HG03520 (cell line): ENCODE results near the gene ARHGAP42.
"Not testable (repeated sequence)": the region's sequence is repeated elsewhere in the genome, so short reads cannot be mapped to it uniquely, and the experiment has no call there.

ENCODE experiments used
- ATAC-seq: cut with Tn5 transposase; IDR thresholded peaks from one replicate; pipeline ENCODE4 v1.9.1; 2021; ENCODE audit warnings: mild to moderate bottlenecking, moderate library complexity; ENCODE audit not compliant: unreplicated experiment

The ARHGAP42 gene

GRCh38 chr11:100865443-100866065 lies 178.5 kb downstream of the ARHGAP42 start:
- ATAC-seq: no peak

- no peak for ATAC-seq
These were observed 179.4 kb downstream of the ARHGAP42 start for GRCh38 chr11:100866453-100866852.

- ATAC-seq: no peak
These were observed 180.5 kb downstream of the ARHGAP42 start for GRCh38 chr11:100867606-100868005.

GRCh38 chr11:100869328-100869727 lies 182.2 kb downstream of the ARHGAP42 start:
- no peak for ATAC-seq

- ATAC-seq: no peak
These were observed 183.1 kb downstream of the ARHGAP42 start for GRCh38 chr11:100870138-100870537.

GRCh38 chr11:100872951-100873740 lies 186.1 kb downstream of the ARHGAP42 start:
- ATAC-seq: no peak

GRCh38 chr11:100874203-100874602 lies 187.1 kb downstream of the ARHGAP42 start:
- ATAC-seq: no peak

GRCh38 chr11:100875521-100875869 lies 188.4 kb downstream of the ARHGAP42 start:
- ATAC-seq: no peak

GRCh38 chr11:100876815-100877520 lies 189.9 kb downstream of the ARHGAP42 start:
- peak; percentile 84 for ATAC-seq

- ATAC-seq: no peak
These were observed 191.4 kb downstream of the ARHGAP42 start for GRCh38 chr11:100878474-100878873.

- ATAC-seq: no peak
These were observed 195.9 kb downstream of the ARHGAP42 start for GRCh38 chr11:100882957-100883356.

- ATAC-seq: no peak
These were observed 196.7 kb downstream of the ARHGAP42 start for GRCh38 chr11:100883830-100884229.

- no peak for ATAC-seq
These were observed 200.6 kb downstream of the ARHGAP42 start for GRCh38 chr11:100887659-100888058.

GRCh38 chr11:100888836-100889235 lies 201.7 kb downstream of the ARHGAP42 start:
- ATAC-seq: no peak

GRCh38 chr11:100889758-100890157 lies 202.7 kb downstream of the ARHGAP42 start:
- ATAC-seq: no peak

GRCh38 chr11:100890789-100891188 lies 203.7 kb downstream of the ARHGAP42 start:
- ATAC-seq: no peak

- no peak for ATAC-seq
These were observed 205.8 kb downstream of the ARHGAP42 start for GRCh38 chr11:100892886-100893285.

GRCh38 chr11:100895449-100895848 lies 208.4 kb downstream of the ARHGAP42 start:
- no peak for ATAC-seq

GRCh38 chr11:100895976-100896375 lies 208.9 kb downstream of the ARHGAP42 start:
- ATAC-seq: not testable (repeated sequence)

- ATAC-seq: not testable (repeated sequence)
These were observed 214.4 kb downstream of the ARHGAP42 start for GRCh38 chr11:100901471-100901870.

- ATAC-seq: no peak
These were observed 215.5 kb downstream of the ARHGAP42 start for GRCh38 chr11:100902454-100903141.
